DMS 273 (cell line): ENCODE results near the gene RGS6.

Experiments used
- DNase-seq: peaks from one replicate; lab custom pipeline; 2025; ENCODE audit not compliant: unreplicated experiment; lab: John Stamatoyannopoulos, UW

The RGS6 gene

DNA sequence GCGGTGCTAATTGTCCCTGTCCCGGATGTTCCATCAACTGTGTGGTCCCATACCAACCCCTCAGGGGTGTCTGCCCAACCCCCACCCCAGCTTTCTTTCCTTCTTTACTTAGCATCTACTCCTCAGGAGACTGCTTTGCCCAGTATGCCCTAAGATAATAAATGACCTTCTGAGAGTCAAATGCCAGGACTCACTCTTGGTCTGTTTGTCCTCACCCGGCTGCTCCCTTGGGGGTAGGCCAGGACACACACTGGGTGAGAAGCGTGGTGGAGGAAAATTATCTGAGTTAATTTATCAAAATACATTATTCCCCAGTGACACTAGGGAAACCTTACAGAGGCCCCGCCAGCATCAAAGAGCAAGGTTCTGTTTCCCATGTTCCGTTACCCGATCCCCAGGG, 457.0 kb downstream of the RGS6 start:
- DNase-seq: no peak

DNA sequence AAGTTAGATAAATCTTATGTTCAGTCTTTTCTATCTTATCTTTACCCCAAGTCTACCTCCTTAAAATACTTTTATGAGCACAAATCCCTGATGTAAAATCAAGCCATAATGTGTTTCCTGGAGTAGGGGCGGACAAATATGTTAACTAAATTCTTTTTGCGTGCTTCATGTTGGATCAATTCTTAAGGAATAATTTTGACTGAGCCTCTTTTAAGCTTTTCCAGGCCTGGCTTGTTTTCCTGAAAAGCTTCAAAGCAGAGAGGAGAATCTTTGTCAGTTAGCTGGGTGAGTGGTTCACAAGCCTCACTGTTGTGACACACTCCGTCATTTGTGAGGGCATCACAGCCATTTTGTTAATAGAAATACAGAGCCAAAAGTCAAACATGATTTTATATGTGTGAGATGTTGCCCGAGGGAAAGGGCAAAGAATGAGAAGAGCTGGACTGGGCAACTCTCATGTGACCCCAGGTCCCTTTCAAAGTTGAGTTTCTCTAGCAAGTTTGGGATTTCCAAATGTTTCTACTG, 468.9 kb downstream of the RGS6 start:
- DNase-seq: no peak

DNA sequence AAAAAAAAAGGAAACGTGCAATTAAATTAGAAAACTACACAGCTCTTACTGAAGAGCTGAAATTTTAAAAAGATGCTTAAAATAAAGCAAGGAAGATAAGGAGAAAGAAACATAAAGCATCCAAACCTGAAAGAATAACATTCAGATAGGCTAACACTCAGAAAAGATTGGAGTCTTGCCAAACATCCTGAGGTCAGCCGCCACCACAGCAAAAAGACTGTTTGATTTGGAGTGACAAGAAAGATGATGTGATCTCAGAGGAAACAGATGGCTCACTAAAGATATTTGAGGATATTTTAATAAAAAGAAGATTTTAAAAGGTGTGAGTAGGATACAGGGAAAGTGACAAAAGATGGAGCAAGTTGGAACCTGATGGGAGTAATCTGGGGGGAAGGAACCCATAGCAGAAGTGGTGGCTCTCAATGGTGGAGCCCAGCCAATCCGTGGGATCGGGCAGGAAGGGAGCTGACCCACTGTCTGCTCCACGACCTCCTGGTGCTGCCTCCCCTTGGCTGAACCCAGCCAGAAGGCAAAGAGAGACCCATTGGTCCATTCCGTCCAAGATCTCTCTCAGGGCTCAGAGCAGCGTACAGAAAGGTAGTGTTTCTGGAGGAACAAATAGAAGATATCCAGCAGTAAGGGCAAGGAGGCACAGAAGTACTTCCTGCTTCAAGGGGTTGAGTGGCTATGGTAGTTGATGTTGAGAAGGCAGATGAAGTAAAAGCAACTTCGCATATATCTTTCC, 469.6 kb downstream of the RGS6 start:
- no peak for DNase-seq

DNA sequence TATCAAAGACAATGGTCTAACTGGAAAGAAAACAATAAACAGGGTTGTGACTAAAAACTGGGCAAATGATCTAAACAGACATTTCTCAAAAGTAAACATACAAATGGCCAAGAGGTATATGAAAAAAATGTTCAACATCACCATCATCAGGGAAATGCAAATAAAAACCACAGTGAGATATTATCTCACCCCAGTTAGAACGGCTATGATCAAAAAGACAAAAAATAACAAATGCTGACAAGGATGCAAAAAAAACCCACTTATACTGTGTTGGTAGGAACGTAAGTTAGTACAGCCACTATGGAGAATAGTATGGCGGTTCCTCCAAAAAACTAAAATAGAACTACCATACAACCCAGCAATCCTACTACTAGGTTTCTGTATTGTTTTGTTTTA, 470.1 kb downstream of the RGS6 start:
- DNase-seq: no peak

DNA sequence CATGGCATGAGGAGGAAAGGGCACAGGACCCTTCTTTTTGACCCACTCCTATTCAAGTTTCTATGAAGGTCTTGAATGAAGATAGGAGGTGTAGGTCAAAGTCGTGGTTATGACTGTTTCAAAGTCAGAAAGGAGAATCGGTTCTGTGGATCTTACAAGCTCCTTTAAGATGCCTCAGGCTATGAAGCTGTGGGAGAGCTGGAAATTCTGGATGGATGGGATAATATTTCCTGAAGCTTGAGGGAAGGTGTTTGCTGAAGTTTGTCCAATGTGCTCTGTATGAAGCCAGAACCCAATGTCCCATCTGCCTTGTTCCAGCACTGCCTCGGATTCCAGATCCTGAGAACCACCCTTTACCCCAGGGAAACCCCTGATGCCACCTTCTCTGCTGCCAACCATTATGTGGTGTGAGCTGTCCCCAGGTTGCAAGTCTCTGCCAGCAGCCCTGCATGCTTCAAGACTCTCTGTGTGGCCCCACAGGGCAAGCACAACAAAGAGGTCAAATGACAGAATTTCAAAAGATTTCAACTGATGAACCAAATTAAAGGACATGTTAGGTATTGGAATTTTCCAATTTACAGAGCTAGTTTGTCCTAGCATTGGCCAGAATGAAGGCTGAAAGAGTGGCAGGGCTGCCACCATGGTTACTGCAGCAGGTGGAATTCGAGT, 472.0 kb downstream of the RGS6 start:
- DNase-seq: no peak

DNA sequence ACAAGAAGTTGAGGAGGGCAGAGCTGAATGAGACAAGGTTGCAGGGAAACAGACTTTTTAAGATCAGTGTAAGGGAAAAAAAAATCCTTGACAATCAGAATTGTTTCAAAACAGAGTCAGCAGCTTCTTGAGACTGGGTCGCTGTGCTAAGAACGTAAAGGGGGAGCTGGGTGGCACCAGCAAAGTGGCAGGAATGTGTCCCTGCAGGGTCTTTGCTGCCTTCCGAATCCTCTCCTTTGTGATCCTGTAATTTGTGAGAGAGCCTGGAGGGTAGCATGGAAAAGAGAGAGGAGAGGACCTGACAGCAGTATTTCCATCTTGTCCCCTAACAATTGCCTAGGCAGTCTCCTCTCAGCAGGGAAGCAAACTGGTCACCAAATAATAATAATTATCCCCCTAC, 472.8 kb downstream of the RGS6 start:
- no peak for DNase-seq

DNA sequence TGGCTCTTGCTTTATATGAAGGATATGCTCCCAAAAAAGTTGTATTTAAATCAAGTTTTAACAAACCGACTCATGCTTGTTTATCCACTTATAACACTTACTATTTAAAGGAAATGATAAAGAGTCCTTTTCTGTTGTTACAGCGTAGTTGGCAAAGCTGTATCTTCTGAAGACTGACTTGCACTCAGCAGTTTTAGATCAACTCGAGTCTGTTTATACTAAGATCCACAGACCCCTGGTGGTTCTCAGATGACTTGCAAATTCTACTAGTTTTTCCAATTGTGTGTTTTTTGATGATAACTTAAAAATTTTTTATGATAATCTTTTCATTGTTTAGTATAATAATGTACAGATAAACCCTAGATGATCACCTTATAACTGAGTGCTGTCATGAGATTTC, 475.8 kb downstream of the RGS6 start:
- DNase-seq: no peak

DNA sequence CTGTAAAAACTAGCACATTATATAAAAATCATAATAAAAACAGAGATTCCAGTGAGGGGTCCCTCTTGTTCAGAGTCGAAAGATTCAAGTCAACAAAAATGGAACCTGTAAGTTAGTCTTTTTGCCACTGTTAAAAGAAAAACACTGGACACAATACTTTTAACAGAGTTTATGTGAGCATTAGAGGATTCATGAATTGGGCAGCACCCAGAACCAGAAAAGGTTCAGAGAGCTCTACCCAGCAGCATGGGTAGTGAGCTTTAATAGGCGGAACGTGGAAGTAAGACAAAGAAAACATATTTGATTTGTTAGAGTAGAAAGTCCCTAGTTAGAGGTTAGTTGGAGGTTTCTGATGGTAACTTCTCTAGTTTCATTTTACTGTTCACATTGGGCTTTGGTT, 476.8 kb downstream of the RGS6 start:
- no peak for DNase-seq

DNA sequence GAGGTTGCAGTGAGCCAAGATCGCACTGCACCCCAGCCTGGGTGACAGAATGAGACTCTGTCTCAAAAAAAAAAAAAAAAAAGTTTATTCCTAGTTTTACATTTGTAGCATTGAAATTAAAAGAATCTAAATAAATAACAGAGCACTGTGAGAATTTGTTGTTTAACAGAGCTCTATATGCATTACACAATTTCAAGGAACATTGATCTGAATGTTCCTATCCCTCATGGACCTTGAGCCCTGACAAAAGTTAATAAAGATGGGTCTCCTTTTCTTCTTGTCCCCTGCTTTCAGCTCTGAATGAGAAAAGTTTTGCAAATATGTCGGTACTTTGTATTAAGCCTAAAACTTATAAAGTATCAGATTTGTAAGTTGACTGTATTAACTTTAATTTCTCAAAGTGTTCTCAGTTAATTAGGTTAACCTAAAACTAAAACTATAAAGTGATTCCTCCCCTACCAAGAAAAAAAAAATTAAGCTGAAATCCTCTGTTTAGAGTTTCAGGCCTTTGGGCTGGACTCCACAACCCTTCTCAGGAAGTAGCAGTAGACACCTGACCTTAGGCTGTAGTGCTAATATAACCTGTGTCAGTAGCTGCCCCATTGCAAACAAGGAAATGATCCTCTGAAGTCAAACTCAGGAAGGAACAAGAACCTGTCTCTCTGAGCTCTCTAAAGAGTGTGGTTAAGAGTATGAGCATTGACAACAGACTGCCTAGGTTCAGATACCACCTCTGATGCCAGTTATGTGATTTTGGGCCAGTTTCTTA, 484.0 kb downstream of the RGS6 start:
- DNase-seq: no peak

DNA sequence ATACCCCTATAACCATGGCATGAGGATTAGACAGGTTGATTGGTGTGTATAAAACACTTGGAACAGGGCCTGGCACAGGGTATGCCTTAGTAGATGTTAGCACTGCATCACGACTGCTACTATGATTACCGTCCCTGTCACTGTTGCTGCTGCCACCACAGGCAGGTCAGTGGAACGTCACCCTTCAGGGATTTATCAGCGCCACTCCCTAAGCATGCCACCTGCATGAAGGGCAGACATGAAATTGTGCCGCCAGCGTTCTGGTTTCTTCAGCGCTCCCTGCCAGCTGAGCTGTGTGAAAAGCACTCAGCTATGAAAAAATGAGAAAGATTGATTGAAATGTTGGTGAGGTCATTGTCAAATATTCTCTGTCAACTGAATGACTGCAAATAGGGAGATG, 484.7 kb downstream of the RGS6 start:
- no peak for DNase-seq

DNA sequence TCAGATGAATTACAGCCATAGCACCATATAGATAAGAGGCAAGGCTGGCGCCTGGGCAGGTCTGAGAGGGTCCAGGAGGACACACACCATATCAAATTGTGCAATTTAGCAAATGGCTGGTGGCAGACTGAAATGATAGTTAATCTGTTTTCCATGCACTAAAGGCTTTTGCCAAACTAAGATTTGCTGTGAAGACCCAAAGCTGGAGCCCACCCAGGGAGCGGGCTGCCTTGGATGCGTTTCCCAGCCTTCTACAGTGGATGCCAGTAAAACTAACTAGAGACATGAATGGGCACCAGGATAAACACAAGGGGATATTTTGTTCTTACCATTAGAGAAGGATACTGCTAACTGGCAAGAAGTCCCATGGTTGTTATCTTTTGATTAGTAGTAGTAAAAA, 486.6 kb downstream of the RGS6 start:
- DNase-seq: no peak

DNA sequence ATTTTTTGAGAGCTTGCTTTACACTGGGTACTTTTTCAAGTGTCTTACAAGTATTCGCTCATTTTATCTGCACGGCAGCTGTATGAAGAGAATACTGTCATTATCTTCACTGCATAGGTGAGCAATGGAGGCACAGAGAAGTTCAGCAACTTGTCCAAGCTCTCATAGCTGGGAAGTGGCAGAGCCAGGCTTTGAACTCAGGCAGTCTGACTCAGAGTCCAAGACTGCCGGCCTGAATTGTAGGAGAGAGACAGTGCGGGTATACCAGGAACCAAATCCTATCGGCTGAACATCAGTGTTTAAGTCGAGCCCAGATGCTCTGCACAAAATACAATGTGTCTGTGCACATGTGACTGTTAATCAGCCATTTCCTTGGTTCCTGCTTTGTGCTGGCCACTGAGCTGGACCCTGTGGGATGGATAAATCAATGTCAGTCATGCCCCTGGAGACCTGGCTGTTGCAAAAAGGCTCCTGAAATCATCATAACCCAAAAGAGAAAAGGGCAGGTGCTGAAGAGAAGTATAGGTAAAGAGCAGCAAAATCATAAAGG, 487.1 kb downstream of the RGS6 start:
- DNase-seq: no peak

DNA sequence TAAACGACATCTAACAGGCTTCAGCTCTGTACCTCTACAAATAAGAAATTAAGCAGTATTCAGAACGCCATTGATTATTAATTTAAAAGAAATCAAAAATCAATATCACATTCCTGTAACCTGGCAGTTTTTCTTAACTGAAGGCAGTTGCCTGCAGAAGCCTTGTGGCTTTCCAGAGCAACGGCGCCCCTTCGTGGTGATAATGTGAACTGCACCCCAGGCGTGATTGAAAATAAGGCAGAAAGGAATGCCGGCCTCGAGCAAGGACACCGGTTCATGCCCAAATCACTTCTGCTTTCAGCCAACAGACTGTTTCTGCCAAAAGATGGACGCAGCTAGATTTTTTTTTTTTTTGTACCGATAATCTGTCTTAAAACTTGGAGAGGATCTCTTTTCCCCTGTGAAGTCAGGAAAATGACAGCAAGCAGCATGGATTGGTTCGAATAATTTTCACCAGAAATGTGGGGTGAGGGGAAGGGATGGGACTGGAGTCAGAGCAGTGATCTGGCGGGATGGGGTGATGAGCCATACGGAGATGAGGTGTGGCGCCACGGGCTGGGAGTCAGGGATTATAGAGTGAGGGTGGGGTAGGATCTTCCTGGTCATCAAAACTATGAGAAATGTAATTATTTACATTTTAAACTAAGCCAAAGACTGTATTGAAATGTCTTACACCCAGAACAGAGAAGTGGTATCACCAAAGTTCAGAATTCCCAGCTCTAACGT, 488.7 kb downstream of the RGS6 start:
- peak; percentile 90 for DNase-seq

DNA sequence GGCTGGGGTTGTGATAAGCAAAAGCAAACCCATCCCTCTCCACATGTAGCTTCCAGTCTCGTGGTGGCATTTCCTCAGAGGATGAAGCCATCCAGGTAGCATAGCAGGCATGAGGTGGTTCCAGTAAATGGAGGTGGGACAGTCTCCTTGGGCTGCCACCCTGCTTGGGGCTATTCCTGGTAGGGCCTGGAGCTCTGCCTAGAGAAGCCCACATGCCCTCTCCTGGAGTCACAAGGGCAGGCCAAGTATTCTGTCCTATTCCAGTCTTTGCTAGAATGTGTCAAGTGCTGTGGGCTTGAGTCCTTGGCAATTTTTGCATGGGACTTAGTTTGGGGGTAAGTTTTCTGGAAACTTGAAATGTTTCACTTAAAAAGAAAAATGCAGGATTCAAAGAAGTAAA, 491.7 kb downstream of the RGS6 start:
- DNase-seq: no peak

DNA sequence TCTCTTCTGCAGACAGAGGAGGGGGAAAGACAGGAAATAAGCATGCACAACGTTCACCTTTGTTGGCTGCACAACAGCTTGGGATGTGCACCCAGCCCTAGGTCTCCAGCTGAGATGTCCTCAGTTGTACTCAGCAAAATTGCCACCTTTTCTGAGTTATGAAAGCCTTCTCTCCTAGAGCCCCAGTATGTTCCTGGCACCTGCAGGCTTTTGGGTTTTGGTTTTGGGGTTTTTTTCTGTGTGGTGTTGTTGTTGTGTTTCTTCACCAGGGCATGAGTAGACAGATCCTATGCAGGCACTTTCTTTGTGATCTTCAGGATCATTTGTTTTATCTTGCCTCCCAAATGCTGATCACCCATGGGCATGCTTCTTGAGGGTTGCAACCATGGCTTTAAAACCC, 498.2 kb downstream of the RGS6 start:
- no peak for DNase-seq

DNA sequence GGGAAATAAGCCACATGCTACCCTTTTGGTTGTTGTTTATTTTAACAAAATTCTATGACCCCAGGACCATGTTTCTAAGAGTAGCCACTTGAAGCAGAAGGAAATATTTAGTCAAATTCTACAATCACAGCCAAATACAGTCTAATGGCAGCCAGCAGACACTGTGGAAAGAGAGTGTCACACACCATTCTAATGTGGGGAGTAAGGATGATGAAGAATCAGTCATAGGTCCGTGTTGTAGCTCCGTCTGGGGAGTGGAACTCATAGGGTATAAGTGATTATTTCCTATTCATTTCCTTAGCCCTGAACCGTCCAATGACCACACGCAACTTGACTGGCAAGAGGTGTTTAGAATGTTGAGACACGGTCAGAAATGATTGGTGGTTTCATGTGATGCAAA, 500.5 kb downstream of the RGS6 start:
- no peak for DNase-seq

DNA sequence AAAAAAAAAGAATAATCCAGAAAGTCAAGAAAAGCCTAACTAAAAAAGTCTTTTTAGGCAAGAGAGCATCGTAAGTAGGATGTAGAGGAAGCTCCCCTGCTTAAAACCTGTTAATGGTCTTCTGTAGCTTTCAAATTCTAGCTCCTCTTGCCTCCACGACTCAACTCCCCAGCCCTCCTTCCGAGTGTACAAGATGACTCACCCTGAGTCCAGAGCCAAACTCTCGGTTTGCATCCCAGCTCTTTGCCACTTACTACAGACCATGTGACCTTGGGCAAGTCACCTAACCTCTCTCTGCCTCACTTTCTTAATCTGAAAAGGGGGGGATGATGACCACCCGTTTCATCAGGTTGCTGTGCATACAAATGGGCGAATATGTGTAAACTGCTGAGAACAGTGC, 501.3 kb downstream of the RGS6 start:
- no peak for DNase-seq

DNA sequence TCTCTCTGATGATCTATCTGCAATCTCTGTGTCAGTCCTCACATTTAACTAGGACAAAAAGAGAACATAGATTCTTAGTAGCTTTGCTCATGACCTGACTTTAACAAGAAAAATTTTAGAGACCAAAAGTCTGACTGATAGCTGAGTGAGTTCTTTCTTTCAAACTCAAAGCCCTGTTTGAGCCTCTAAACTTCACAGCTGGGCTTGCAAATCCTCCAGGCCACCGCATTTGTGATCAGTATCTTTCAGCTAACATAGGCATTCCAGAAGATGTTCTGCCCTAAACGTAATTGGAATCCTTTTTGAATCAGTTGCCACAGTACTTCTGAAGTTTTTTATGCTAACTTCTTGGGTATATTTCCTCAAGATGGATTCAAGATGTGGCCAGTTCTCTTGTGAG, 502.6 kb downstream of the RGS6 start:
- DNase-seq: no peak

DNA sequence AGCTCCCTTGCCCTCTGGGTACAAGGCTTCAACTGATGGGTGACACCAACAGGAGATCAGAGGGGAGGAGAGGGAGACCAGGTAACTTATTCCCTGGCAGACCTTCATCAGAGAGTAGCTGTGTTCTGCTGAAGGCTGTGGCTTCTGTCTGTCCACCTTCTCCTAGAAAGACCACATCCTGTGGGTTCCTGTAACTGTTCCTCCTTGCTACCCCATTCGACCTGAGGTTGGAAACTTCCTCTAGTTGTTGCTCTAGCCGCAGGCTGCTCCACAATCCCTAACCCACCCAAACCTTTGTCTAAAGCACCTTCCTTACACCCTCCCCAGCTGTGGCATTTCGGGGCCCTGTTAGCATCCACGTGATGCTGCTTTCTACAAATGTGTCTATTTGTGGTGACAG, 507.5 kb downstream of the RGS6 start:
- no peak for DNase-seq

DNA sequence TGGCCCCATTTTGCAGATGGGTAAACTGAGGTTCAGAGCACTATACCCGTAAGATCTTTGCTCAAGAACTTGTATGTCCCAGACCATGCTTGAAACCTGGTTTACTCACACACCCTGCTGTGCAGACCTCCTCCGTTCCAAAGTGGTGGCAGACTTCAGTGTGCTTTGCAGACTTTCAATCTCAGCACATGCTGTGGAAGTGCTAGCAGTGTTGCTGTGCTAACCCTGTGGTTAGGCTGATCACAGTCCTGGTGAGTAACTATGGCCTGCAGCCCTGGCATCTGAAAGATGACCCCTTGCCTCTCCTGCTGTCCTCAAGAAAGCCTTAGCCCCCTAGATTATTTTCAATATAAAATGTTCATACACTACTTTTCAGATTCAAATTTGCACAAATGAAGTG, 511.0 kb downstream of the RGS6 start:
- peak; percentile 16 for DNase-seq

DNA sequence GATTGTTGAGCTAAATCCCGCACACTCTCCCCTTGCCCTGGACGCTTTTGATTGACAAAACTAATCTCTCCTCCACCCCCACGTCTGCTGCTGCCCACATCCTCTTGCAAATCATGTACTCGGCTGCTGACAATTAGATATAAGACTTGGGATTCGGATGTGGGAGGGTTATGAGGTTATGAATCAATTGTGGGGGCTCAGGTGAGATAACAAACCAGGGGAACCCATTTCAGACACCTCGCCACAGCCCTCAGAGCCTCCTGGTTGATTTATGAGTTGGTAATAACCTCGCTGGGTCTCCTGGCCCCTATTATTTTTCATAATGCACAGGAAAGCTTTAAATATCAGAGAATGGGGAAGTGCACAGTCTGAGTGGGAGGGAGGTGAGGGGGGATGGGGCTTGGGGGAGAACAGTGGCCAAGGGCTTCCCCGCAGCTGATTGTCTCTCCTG, 511.8 kb downstream of the RGS6 start:
- no peak for DNase-seq
